CD14-positive monocyte (primary cell): Measurements from ENCODE around the gene SPINK13. TPM values are rescaled to one million over a fixed set of nuclear protein-coding genes. Genes with fewer than 3 reads are reported as not detected.

Source experiments
- DNase-seq, 3 donors: peaks; one replicate each; pipeline ENCODE4 v3.0.0-alpha.2; 2011 to 2022
- H2AFZ ChIP-seq: 2 replicates; pipeline ENCODE4 v1.6.0; 2012; ENCODE audit warnings: mild to moderate bottlenecking, low read depth, low read length, inconsistent platforms; ENCODE audit not compliant: insufficient read depth, poor library complexity, severe bottlenecking
- H3K27ac ChIP-seq, 2 donors: 1 replicate in 1 of 2; 2 replicates in 1 of 2; pipeline ENCODE4 v1.5.1; 2012 to 2013; ENCODE audit warnings: low read length in 2 of 2, control low read depth in 1 of 2, inconsistent platforms in 1 of 2, low read depth in 1 of 2, mild to moderate bottlenecking in 1 of 2
- H3K27me3 ChIP-seq, 2 donors: one replicate each; pipeline versions ENCODE4 v1.6.0 to v1.6.1; 2011 to 2013; ENCODE audit warnings: low read length in 2 of 2; ENCODE audit not compliant: control insufficient read depth in 2 of 2, insufficient read depth in 2 of 2
- H3K36me3 ChIP-seq, 2 donors: replicated peaks in 1 of 2; 1 replicate in 1 of 2; 2 replicates in 1 of 2; pipeline versions ENCODE4 v1.5.1 to v1.6.1; 2012 to 2013; ENCODE audit warnings: low read length in 2 of 2, control low read depth in 1 of 2, inconsistent platforms in 1 of 2, mild to moderate bottlenecking in 1 of 2; ENCODE audit not compliant: insufficient read depth in 2 of 2, control insufficient read depth in 1 of 2
- H3K4me1 ChIP-seq, 2 donors: 1 replicate in 1 of 2; 2 replicates in 1 of 2; pipeline versions ENCODE4 v1.5.1 to v1.6.1; 2012 to 2013; ENCODE audit warnings: low read length in 2 of 2, control low read depth in 1 of 2, inconsistent platforms in 1 of 2, mild to moderate bottlenecking in 1 of 2, moderate library complexity in 1 of 2; ENCODE audit not compliant: insufficient read depth in 2 of 2, control insufficient read depth in 1 of 2
- H3K4me2 ChIP-seq: replicated peaks from 2 replicates; pipeline ENCODE3; 2012; ENCODE audit warnings: low read length, moderate library complexity, mild to moderate bottlenecking; ENCODE audit not compliant: poor library complexity, severe bottlenecking; ENCODE audit errors: extremely low read depth
- H3K4me3 ChIP-seq, 3 experiments: fragments of 200-600 bp in 1 of 3; sonication (generic) in 1 of 3; replicated peaks in 1 of 3; 1 replicate in 2 of 3; 2 replicates in 1 of 3; pipeline ENCODE4 v1.5.1; 2011 to 2013; ENCODE audit warnings: low read length in 3 of 3, mild to moderate bottlenecking in 3 of 3, control low read depth in 2 of 3, low read depth in 2 of 3, inconsistent platforms in 1 of 3, moderate library complexity in 1 of 3
- H3K79me2 ChIP-seq: 2 replicates; pipeline ENCODE4 v1.6.0; 2012; ENCODE audit warnings: mild to moderate bottlenecking, control low read depth, inconsistent platforms, low read length, moderate library complexity; ENCODE audit not compliant: insufficient read depth
- H3K9ac ChIP-seq: 2 replicates; pipeline ENCODE4 v1.6.0; 2017; ENCODE audit warnings: low read length, mild to moderate bottlenecking; ENCODE audit not compliant: insufficient read depth, poor library complexity, severe bottlenecking
- H3K9me3 ChIP-seq, 2 donors: replicated peaks in 1 of 2; 1 replicate in 1 of 2; 2 replicates in 1 of 2; pipeline versions ENCODE4 v1.5.1 to v1.6.1; 2012 to 2013; ENCODE audit warnings: low read length in 2 of 2, control low read depth in 1 of 2; ENCODE audit not compliant: control insufficient read depth in 1 of 2, insufficient read depth in 1 of 2
- H4K20me1 ChIP-seq: 2 replicates; pipeline ENCODE4 v1.6.0; 2012; ENCODE audit warnings: mild to moderate bottlenecking, low read length, control low read depth, moderate library complexity; ENCODE audit not compliant: insufficient read depth
- H3K27ac Mint-ChIP-seq, 7 donors: one replicate each; pipeline ENCODE4 v1.8.0; 2020; ENCODE audit warnings: mild to moderate bottlenecking in 7 of 7, mixed read lengths in 7 of 7, moderate library complexity in 6 of 7, inconsistent platforms in 2 of 7
- H3K27me3 Mint-ChIP-seq, 3 donors: one replicate each; pipeline ENCODE4 v1.8.0; 2021 to 2022; ENCODE audit warnings: low read depth in 3 of 3, mild to moderate bottlenecking in 3 of 3, mixed read lengths in 3 of 3, moderate library complexity in 3 of 3, inconsistent platforms in 1 of 3
- H3K36me3 Mint-ChIP-seq, 2 donors: one replicate each; pipeline ENCODE4 v1.8.0; 2020; ENCODE audit warnings: mixed read lengths in 2 of 2, inconsistent platforms in 1 of 2, mild to moderate bottlenecking in 1 of 2
- H3K4me1 Mint-ChIP-seq: one replicate; pipeline ENCODE4 v1.8.0; 2020; ENCODE audit warnings: mild to moderate bottlenecking, mixed read lengths
- H3K4me3 Mint-ChIP-seq, 2 donors: one replicate each; pipeline ENCODE4 v1.8.0; 2020; ENCODE audit warnings: mild to moderate bottlenecking in 2 of 2, mixed read lengths in 2 of 2, moderate library complexity in 1 of 2
- H3K9me3 Mint-ChIP-seq, 7 donors: one replicate each; pipeline ENCODE4 v1.8.0; 2020 to 2022; ENCODE audit warnings: mixed read lengths in 7 of 7, mild to moderate bottlenecking in 6 of 7, moderate library complexity in 6 of 7, inconsistent platforms in 2 of 7
- CTCF ChIP-seq: fragments of 200-600 bp; IDR thresholded peaks from one replicate; pipeline ENCODE4 v1.8.0; 2022; ENCODE audit warnings: antibody characterized with exemption, mild to moderate bottlenecking
- WGBS: methylation state at CpG from one replicate; pipeline ENCODE4 v1.1.5; 2013; ENCODE audit warnings: missing lambda C conversion rate; ENCODE audit not compliant: insufficient coverage; 5-methylcytosine and 5-hydroxymethylcytosine counted together
- intact Hi-C, 2 donors: fragments of 100-400 bp; cut with micrococcal nuclease; formaldehyde crosslinking; loops; one replicate each; pipeline versions ENCODE4 v1.15.0 to v1.15.1; 2023
- polyA plus RNA-seq, 3 donors: library from polyadenylated mRNA; depleted of rRNA in 1 of 3; unstranded in 2 of 3; stranded (reverse) in 1 of 3; fragments of 300-500 nt in 2 of 3; fragments of >200 nt in 1 of 3; fragmentation: Illumina TruSeq in 2 of 3; gene quantifications; 1 replicate in 2 of 3; 2 replicates in 1 of 3; pipeline ENCODE4 v1.2.3, GENCODE V29; 2012 to 2021

Gene SPINK13
- polyA plus RNA-seq, 3 donors, result not detected

DNA sequence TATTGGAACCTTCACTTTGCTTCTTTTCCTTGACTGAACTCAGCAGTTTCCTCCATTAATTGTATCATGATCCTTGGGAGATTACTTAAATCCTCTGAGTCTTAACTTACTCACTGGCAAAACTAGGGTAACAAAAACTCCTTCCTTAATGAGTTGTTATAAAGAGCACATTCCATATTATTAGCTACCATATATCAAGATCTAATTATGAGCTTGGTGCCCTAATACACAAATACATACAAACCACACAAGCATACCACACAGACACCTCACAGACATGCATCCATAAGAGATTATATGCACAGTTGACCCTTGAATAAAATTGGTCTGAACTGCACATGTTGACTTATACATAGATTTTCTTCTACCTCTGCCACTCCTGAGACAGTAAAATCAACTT is 41.2 kb downstream of the SPINK13 start:
- peaks cover 4 to 16% (median 12%) of the 10 kb centered on the region in 7 donors for H3K9me3 Mint-ChIP-seq

DNA sequence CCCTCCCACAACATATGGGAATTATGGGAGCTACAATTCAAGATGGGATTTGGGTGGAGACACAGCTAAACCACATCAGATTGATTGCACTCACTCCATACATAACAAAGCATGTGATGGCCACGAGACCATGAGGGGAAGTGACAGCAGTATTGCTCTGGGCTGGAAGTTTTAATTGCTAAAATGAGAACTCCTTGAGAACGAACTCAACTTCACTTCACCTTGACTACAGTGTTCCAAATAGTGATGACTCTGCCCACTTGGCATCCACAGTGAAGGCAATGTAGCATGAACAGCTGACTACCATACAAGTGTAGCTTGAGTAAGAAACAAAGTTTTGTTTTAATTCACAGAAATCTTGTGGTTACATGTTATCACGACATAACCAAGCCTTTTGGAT is 42.9 kb downstream of the SPINK13 start:
- Mint-ChIP-seq H3K27me3 (peaks cover 0 to 2% (median 0%) of the 10 kb centered on the region in 3 donors), H3K36me3 (no peaks in the 10 kb centered on the region), H3K4me1 (no peaks in the 10 kb centered on the region), H3K4me3 (no peak overlapping the region), H3K9me3 (peaks cover 4 to 16% (median 12%) of the 10 kb centered on the region in 7 donors), H3K27ac (no peak overlapping the region)
- Histone ChIP-seq H4K20me1 (no peaks in the 10 kb centered on the region), H3K27me3 (no peaks in the 10 kb centered on the region), H3K27ac (no peak overlapping the region), H3K79me2 (no peaks in the 10 kb centered on the region), H3K36me3 (no peaks in the 10 kb centered on the region), H3K9ac (no peak overlapping the region), H3K9me3 (peaks cover 0 to 2% of the 10 kb centered on the region in 2 donors), H2AFZ (no peak overlapping the region), H3K4me3 (no peak overlapping the region), H3K4me2 (no peak overlapping the region), H3K4me1 (no peaks in the 10 kb centered on the region)
- WGBS, result no CpG with 5 or more reads among the region's 3 CpGs
- DNase-seq, result no peak
- intact Hi-C loops, result no loop called here
- no peak for TF ChIP-seq CTCF

More for the DNA sequence above, 41.2 kb downstream of the SPINK13 start:
- Mint-ChIP-seq H3K4me1 (no peaks in the 10 kb centered on the region), H3K36me3 (no peaks in the 10 kb centered on the region), H3K27me3 (peaks cover 0 to 2% (median 0%) of the 10 kb centered on the region in 3 donors), H3K4me3 (no peak overlapping the region), H3K27ac (no peak overlapping the region)
- no peak overlapping the region for H3K9ac ChIP-seq
- H3K27me3 ChIP-seq, result no peaks in the 10 kb centered on the region
- H3K27ac ChIP-seq, result no peak overlapping the region
- H2AFZ ChIP-seq, result no peak overlapping the region
- peaks cover 0 to 2% of the 10 kb centered on the region in 2 donors for H3K9me3 ChIP-seq
- H3K4me1 ChIP-seq, result no peaks in the 10 kb centered on the region
- no peaks in the 10 kb centered on the region for H3K36me3 ChIP-seq
- DNase-seq, result no peak
- no peak overlapping the region for H3K4me2 ChIP-seq
- H3K4me3 ChIP-seq, result no peak overlapping the region
- intact Hi-C loops, result no loop called here
- H4K20me1 ChIP-seq, result no peaks in the 10 kb centered on the region
- no peaks in the 10 kb centered on the region for H3K79me2 ChIP-seq
- no peak for TF ChIP-seq CTCF
